Left kidney (tissue), 2 donors: ENCODE data around the gene CAMK2D. TPM values are rescaled to one million over a fixed set of nuclear protein-coding genes. Genes with fewer than 3 reads are reported as not detected.

ENCODE experiments used
- DNase-seq: peaks from one replicate; pipeline ENCODE4 v3.0.0-alpha.2; 2013
- polyA plus RNA-seq: library from polyadenylated mRNA; unstranded; fragments of 120-200 nt; gene quantifications from one replicate; pipeline ENCODE4 v1.2.1, GENCODE V29; 2013; ENCODE audit not compliant: insufficient read length

Gene CAMK2D
- polyA plus RNA-seq, 1 donor, result 89.0 TPM

GRCh38 chr4:113639326-113639725 is 122.2 kb downstream of the CAMK2D start:
- no peak for DNase-seq

- no peak for DNase-seq
These were observed 123.0 kb downstream of the CAMK2D start for GRCh38 chr4:113638562-113638832.

GRCh38 chr4:113637823-113638561 is 123.5 kb downstream of the CAMK2D start:
- no peak for DNase-seq

- DNase-seq, result no peak
These were observed 124.2 kb downstream of the CAMK2D start for GRCh38 chr4:113637363-113637762.

GRCh38 chr4:113636877-113637276 is 124.7 kb downstream of the CAMK2D start:
- no peak for DNase-seq

- no peak for DNase-seq
These were observed 125.1 kb downstream of the CAMK2D start for GRCh38 chr4:113636438-113636818.

- no peak for DNase-seq
These were observed 125.7 kb downstream of the CAMK2D start for GRCh38 chr4:113635739-113636437.

- no peak for DNase-seq
These were observed 127.2 kb downstream of the CAMK2D start for GRCh38 chr4:113634081-113634969.

- no peak for DNase-seq
These were observed 128.1 kb downstream of the CAMK2D start for GRCh38 chr4:113633467-113633866.

- DNase-seq, result no peak
These were observed 132.8 kb downstream of the CAMK2D start for GRCh38 chr4:113628711-113629110.

- DNase-seq, result no peak
These were observed 134.2 kb downstream of the CAMK2D start for GRCh38 chr4:113627321-113627720.

GRCh38 chr4:113625902-113626301 is 135.6 kb downstream of the CAMK2D start:
- no peak for DNase-seq

- no peak for DNase-seq
These were observed 138.2 kb downstream of the CAMK2D start for GRCh38 chr4:113623274-113623894.

- DNase-seq, result no peak
These were observed 139.9 kb downstream of the CAMK2D start for GRCh38 chr4:113621633-113622032.

- no peak for DNase-seq
These were observed 141.5 kb downstream of the CAMK2D start for GRCh38 chr4:113620032-113620431.

GRCh38 chr4:113619526-113619925 is 142.0 kb downstream of the CAMK2D start:
- no peak for DNase-seq

GRCh38 chr4:113618205-113618604 is 143.3 kb downstream of the CAMK2D start:
- no peak for DNase-seq

- no peak for DNase-seq
These were observed 144.3 kb downstream of the CAMK2D start for GRCh38 chr4:113617195-113617594.

- no peak for DNase-seq
These were observed 145.1 kb downstream of the CAMK2D start for GRCh38 chr4:113616443-113616842.

GRCh38 chr4:113614414-113614813 is 147.1 kb downstream of the CAMK2D start:
- DNase-seq, result no peak

- DNase-seq, result no peak
These were observed 148.0 kb downstream of the CAMK2D start for GRCh38 chr4:113613503-113613902.

GRCh38 chr4:113610537-113610936 is 151.0 kb downstream of the CAMK2D start:
- no peak for DNase-seq

- DNase-seq, result no peak
These were observed 153.5 kb downstream of the CAMK2D start for GRCh38 chr4:113607998-113608397.
